Type B pancreatic cell (in vitro differentiated cells): Measurements from ENCODE around the gene SETX. TPM values are rescaled to one million over a fixed set of nuclear protein-coding genes. Genes with fewer than 3 reads are reported as not detected.

Experiments
- DNase-seq: peaks from one replicate; pipeline ENCODE4 v3.0.0; 2021; ENCODE audit warnings: mixed read lengths; ENCODE audit not compliant: unreplicated experiment; ENCODE audit errors: extremely low spot score
- H3K27ac Mint-ChIP-seq: 2 replicates; pipeline ENCODE4 v1.8.0; 2021; ENCODE audit warnings: mild to moderate bottlenecking, mixed read lengths
- H3K27me3 Mint-ChIP-seq: 2 replicates; pipeline ENCODE4 v1.8.0; 2021; ENCODE audit warnings: mixed read lengths
- H3K36me3 Mint-ChIP-seq: 2 replicates; pipeline ENCODE4 v1.8.0; 2021; ENCODE audit warnings: mixed read lengths
- H3K4me1 Mint-ChIP-seq: one replicate; pipeline ENCODE4 v1.8.0; 2021; ENCODE audit warnings: mixed read lengths; ENCODE audit not compliant: unreplicated experiment
- H3K4me3 Mint-ChIP-seq: 2 replicates; pipeline ENCODE4 v1.8.0; 2021; ENCODE audit warnings: mild to moderate bottlenecking, mixed read lengths
- H3K9me3 Mint-ChIP-seq: 2 replicates; pipeline ENCODE4 v1.8.0; 2021; ENCODE audit warnings: mixed read lengths
- CTCF ChIP-seq: fragments of 200-600 bp; sonication (generic); conservative IDR thresholded peaks from 2 replicates; pipeline ENCODE4 v1.5.0; 2021; ENCODE audit warnings: antibody characterized with exemption, mild to moderate bottlenecking
- total RNA-seq: library from RNA; stranded (reverse); gene quantifications from 2 replicates; pipeline ENCODE4 v1.2.1, GENCODE V29; 2021; ENCODE audit warnings: low replicate concordance

The SETX gene
- total RNA-seq, 1 donor from 2014 or later: 43.3 TPM

- H3K27me3 Mint-ChIP-seq: peaks cover 20% of the 10 kb centered on the region
- H3K4me3 Mint-ChIP-seq: no peak overlapping the region
- no peak overlapping the region for H3K27ac Mint-ChIP-seq
- no peaks in the 10 kb centered on the region for H3K36me3 Mint-ChIP-seq
- no peak for DNase-seq
- peaks cover 7% of the 10 kb centered on the region for H3K4me1 Mint-ChIP-seq
- TF ChIP-seq CTCF: no peak
- H3K9me3 Mint-ChIP-seq: no peaks in the 10 kb centered on the region
Observed at GRCh38 chr9:132216861-132217619, 137.7 kb downstream of the SETX start.

- Mint-ChIP-seq H3K4me3 (no peak overlapping the region), H3K36me3 (no peaks in the 10 kb centered on the region), H3K4me1 (peaks cover 7% of the 10 kb centered on the region), H3K27ac (no peak overlapping the region), H3K9me3 (no peaks in the 10 kb centered on the region), H3K27me3 (peaks cover 17% of the 10 kb centered on the region)
- DNase-seq: no peak
- peak; percentile 27 for TF ChIP-seq CTCF
Observed at GRCh38 chr9:132214027-132214622, 140.7 kb downstream of the SETX start.

GRCh38 chr9:132211570-132211969 lies 143.2 kb downstream of the SETX start:
- Mint-ChIP-seq H3K4me1 (peaks cover 7% of the 10 kb centered on the region), H3K27ac (no peak overlapping the region), H3K27me3 (peaks cover 13% of the 10 kb centered on the region), H3K9me3 (no peaks in the 10 kb centered on the region), H3K4me3 (no peak overlapping the region), H3K36me3 (no peaks in the 10 kb centered on the region)
- DNase-seq: no peak
- no peak for TF ChIP-seq CTCF

Other genes starting within 250 kb of the SETX start
- gene NTNG2, start 192.9 kb downstream of the SETX start, total RNA-seq: 2.6 and 4.0 TPM in 2 replicates
- 13.1 and 18.6 TPM in 2 replicates for gene TTF1, start 51.9 kb upstream of the SETX start, total RNA-seq
- 1.5 TPM in 1 of 2 replicates, not detected in the other for gene CFAP77, start 55.2 kb upstream of the SETX start, total RNA-seq
- gene BARHL1, start 227.6 kb upstream of the SETX start, total RNA-seq: 0.14 TPM in 1 of 2 replicates, not detected in the other